Measurements from ENCODE around the gene COL5A3. TPM values are rescaled to one million over a fixed set of nuclear protein-coding genes. Genes with fewer than 3 reads are reported as not detected.
A peak's percentile ranks its signal among the peaks of the same experiment; 100 is the strongest.

The COL5A3 gene
- total RNA-seq, 2 experiments from 2014 or later = 4.4 to 5.2 TPM

DNA sequence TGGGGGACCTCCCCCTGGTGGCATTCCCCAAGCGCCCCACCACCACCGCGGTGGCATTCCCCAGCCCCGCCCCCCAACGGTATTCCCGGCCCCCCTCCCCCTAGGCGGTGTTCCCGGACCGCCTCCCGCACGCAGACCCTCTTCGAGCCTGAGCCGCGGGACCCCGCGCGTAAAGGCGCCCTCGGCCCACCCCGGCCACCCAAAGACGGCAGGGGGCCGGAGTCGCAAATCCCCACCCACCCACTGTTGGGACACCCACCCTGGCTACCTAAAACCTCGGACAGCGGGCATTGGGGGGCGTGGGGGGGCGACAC lies 96.3 kb downstream of the COL5A3 start:
- peaks cover 7% of the 10 kb centered on the region for H3K4me1 Mint-ChIP-seq (ENCODE audit: low read depth)
- no peak for TF ChIP-seq CTCF (IDR thresholded peaks at IDR 0.05)
- peak overlapping the region; percentile 78 for H3K4me3 Mint-ChIP-seq
- no peak for DNase-seq
- H3K4me3 ChIP-seq (ENCODE audit: low read length) = peak overlapping the region; percentile 45
- intact Hi-C loops (cut with DNase I, micrococcal nuclease) = loop anchor here (1.0 to 10.0 kb wide), 7 partner anchors 51 to 772 kb away; partner anchors contain the start of genes ZNF317 (in 2 of the 2) and PIN1 (in 1 of the 2)
- ChIA-PET POLR2A (no interaction called here), CTCF (no interaction called here)
- H3K36me3 ChIP-seq (ENCODE audit: insufficient read depth, low read length) = no peaks in the 10 kb centered on the region
- H3K9me3 ChIP-seq (ENCODE audit: control insufficient read depth in 1 of 2, insufficient read depth in 1 of 2, low read length in 2 of 2) = peaks cover 0 to 10% of the 10 kb centered on the region in 2 experiments
- no peak overlapping the region for H3K27ac Mint-ChIP-seq
- ATAC-seq (ENCODE audit: poor library complexity) = no peak
- H3K9me3 Mint-ChIP-seq = no peaks in the 10 kb centered on the region
- peaks cover 17% of the 10 kb centered on the region for H3K4me1 ChIP-seq (ENCODE audit: insufficient read depth, low read length)
- peaks cover 16 to 32% of the 10 kb centered on the region in 2 experiments for H3K27me3 ChIP-seq (ENCODE audit: control insufficient read depth in 1 of 2, insufficient read depth in 2 of 2, low read length in 2 of 2)
- no peaks in the 10 kb centered on the region for H3K36me3 Mint-ChIP-seq (ENCODE audit: low read depth)
- no peak overlapping the region for H3K27ac ChIP-seq (ENCODE audit: low read depth in 1 of 2, low read length in 2 of 2)
- peaks cover 42% of the 10 kb centered on the region for H3K27me3 Mint-ChIP-seq

DNA sequence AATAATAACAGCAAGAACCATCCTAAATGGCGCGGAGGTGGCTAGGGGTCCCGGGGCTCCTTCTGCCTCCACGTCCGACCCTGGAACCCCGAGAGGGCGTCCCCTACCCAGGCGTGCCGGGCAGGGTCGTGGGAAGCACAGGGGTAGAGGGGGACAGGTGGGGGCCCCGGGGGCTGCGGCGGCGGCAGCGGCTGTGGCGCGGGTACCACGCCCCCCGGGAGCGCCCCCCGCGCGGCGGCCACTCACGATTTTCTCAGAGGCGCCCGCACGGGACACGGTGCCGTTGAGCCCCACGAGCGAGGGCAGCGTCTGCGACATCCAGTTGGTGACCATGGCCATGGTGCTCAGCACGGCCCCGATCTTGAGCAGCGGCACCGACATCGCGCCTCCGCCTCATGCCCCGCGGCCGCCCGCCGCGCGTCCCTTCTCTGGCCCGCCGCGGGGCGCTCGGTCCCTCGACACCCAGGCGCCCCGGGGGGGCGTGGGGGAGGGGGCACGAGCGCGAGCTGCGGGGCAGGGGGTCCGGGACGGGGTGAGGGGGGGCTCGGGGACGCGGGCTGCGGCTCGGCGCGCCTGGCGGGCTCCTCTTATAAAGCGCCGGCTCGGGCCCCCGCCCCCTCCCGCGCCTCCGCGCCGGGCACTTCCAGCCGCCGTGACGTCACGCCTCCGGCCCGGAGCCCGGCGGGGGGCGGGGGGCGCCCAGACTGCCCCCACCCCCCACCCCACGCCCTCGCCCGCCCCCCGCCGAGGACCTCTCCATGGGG lies 96.9 kb downstream of the COL5A3 start:
- Mint-ChIP-seq H3K27me3 (peaks cover 38% of the 10 kb centered on the region), H3K27ac (no peak overlapping the region), H3K4me1 (ENCODE audit: low read depth) (peaks cover 7% of the 10 kb centered on the region), H3K9me3 (no peaks in the 10 kb centered on the region), H3K4me3 (no peak overlapping the region), H3K36me3 (ENCODE audit: low read depth) (no peaks in the 10 kb centered on the region)
- peaks cover 16 to 30% of the 10 kb centered on the region in 2 experiments for H3K27me3 ChIP-seq (ENCODE audit: control insufficient read depth in 1 of 2, insufficient read depth in 2 of 2, low read length in 2 of 2)
- ATAC-seq (ENCODE audit: poor library complexity) (peak; percentile 8), DNase-seq (peak in 2 of 14 experiments; percentile 20 to 46)
- POLR2A ChIA-PET = no interaction called here
- H3K4me3 ChIP-seq (ENCODE audit: low read length) = no peak overlapping the region
- CTCF ChIA-PET = no interaction called here
- intact Hi-C loops (cut with DNase I, micrococcal nuclease) = loop anchor here (5.0 to 10.0 kb wide), 2 partner anchors 709 to 771 kb away; partner anchors contain the start of gene ZNF317 (in 2 of the 2)
- no peak for TF ChIP-seq CTCF (IDR thresholded peaks at IDR 0.05)
- peaks cover 17% of the 10 kb centered on the region for H3K4me1 ChIP-seq (ENCODE audit: insufficient read depth, low read length)
- peaks cover 0 to 10% of the 10 kb centered on the region in 2 experiments for H3K9me3 ChIP-seq (ENCODE audit: control insufficient read depth in 1 of 2, insufficient read depth in 1 of 2, low read length in 2 of 2)
- H3K27ac ChIP-seq (ENCODE audit: low read depth in 1 of 2, low read length in 2 of 2) = no peak overlapping the region
- no peaks in the 10 kb centered on the region for H3K36me3 ChIP-seq (ENCODE audit: insufficient read depth, low read length)

- Histone ChIP-seq H3K9me3 (ENCODE audit: control insufficient read depth in 1 of 2, insufficient read depth in 1 of 2, low read length in 2 of 2) (peaks cover 0 to 10% of the 10 kb centered on the region in 2 experiments), H3K27ac (ENCODE audit: low read depth in 1 of 2, low read length in 2 of 2) (no peak overlapping the region), H3K36me3 (ENCODE audit: insufficient read depth, low read length) (no peaks in the 10 kb centered on the region), H3K4me3 (ENCODE audit: low read length) (no peak overlapping the region), H3K4me1 (ENCODE audit: insufficient read depth, low read length) (peaks cover 17% of the 10 kb centered on the region), H3K27me3 (ENCODE audit: control insufficient read depth in 1 of 2, insufficient read depth in 2 of 2, low read length in 2 of 2) (peaks cover 16 to 25% of the 10 kb centered on the region in 2 experiments)
- intact Hi-C loops (cut with DNase I, micrococcal nuclease) = loop anchor here (5.0 to 10.0 kb wide), 2 partner anchors 708 to 770 kb away; partner anchors contain the start of gene ZNF317 (in 2 of the 2)
- Mint-ChIP-seq H3K4me3 (no peak overlapping the region), H3K27me3 (peaks cover 32% of the 10 kb centered on the region), H3K4me1 (ENCODE audit: low read depth) (peaks cover 7% of the 10 kb centered on the region), H3K27ac (no peak overlapping the region), H3K36me3 (ENCODE audit: low read depth) (no peaks in the 10 kb centered on the region), H3K9me3 (no peaks in the 10 kb centered on the region)
- POLR2A ChIA-PET = interaction anchor here (0.6 kb wide), 1 partner anchor 77 kb away, joined by 3 read pairs; the partner anchor contains the start of gene PIN1
- no peak for TF ChIP-seq CTCF (IDR thresholded peaks at IDR 0.05)
- CTCF ChIA-PET = no interaction called here
- DNase-seq = no peak
- ATAC-seq (ENCODE audit: poor library complexity) = no peak
Observed at GRCh38 chr19:9912551-9913236, 97.6 kb downstream of the COL5A3 start.

All from CD4-positive, alpha-beta T cell (primary cell).